Lung (tissue), 12 donors: ENCODE measurements around the gene ZFP91. TPM values are rescaled to one million over a fixed set of nuclear protein-coding genes. Genes with fewer than 3 reads are reported as not detected.
A peak's percentile ranks its signal among the peaks of the same experiment; 100 is the strongest.

Source experiments
- ATAC-seq: fragments of 200-7000 bp; cut with Tn5 transposase; one replicate; pipeline ENCODE4 v1.9.1; 2020; ENCODE audit warnings: moderate number of reproducible peaks; ENCODE audit not compliant: insufficient read depth, low FRiP score
- DNase-seq, 3 donors: peaks; one replicate each; pipeline ENCODE4 v3.0.0-alpha.2; 2013 to 2017
- H3K27ac ChIP-seq, 2 donors: one replicate each; pipeline ENCODE4 v1.5.1; 2013; ENCODE audit warnings: mild to moderate bottlenecking in 2 of 2, moderate library complexity in 2 of 2, control low read depth in 1 of 2, inconsistent platforms in 1 of 2, low read depth in 1 of 2, low read length in 1 of 2
- H3K27me3 ChIP-seq, 3 donors: one replicate each; pipeline ENCODE4 v1.5.1; 2013; ENCODE audit warnings: low read length in 2 of 3; ENCODE audit not compliant: control insufficient read depth in 3 of 3, insufficient read depth in 3 of 3
- H3K36me3 ChIP-seq, 4 donors: one replicate each; pipeline ENCODE4 v1.5.1; 2013; ENCODE audit warnings: low read length in 4 of 4, mild to moderate bottlenecking in 1 of 4, moderate library complexity in 1 of 4; ENCODE audit not compliant: control insufficient read depth in 4 of 4, insufficient read depth in 4 of 4
- H3K4me1 ChIP-seq, 5 donors: one replicate each; pipeline ENCODE4 v1.5.1; 2013; ENCODE audit warnings: low read length in 5 of 5, mild to moderate bottlenecking in 2 of 5, moderate library complexity in 1 of 5; ENCODE audit not compliant: control insufficient read depth in 5 of 5, insufficient read depth in 5 of 5
- H3K4me3 ChIP-seq: one replicate; pipeline ENCODE4 v1.5.1; 2013; ENCODE audit warnings: mild to moderate bottlenecking, control low read depth, moderate library complexity
- H3K9ac ChIP-seq, 2 donors: one replicate each; pipeline ENCODE4 v1.5.1; 2013; ENCODE audit warnings: low read length in 2 of 2, control low read depth in 1 of 2; ENCODE audit not compliant: insufficient read depth in 1 of 2
- H3K9me3 ChIP-seq, 4 donors: one replicate each; pipeline ENCODE4 v1.5.1; 2013; ENCODE audit warnings: low read length in 3 of 4, mild to moderate bottlenecking in 1 of 4, moderate library complexity in 1 of 4; ENCODE audit not compliant: control insufficient read depth in 4 of 4, insufficient read depth in 3 of 4
- CTCF ChIP-seq: IDR thresholded peaks from 2 replicates; pipeline ENCODE4 v1.5.1; 2012; ENCODE audit warnings: mild to moderate bottlenecking; ENCODE audit errors: control extremely low read depth, extremely low read depth
- WGBS, 2 donors: extraction: QIAGEN DNeasy Blood & Tissue Kit; methylation state at CpG; one replicate each; pipeline ENCODE4 v1.1.7; 2013; 5-methylcytosine and 5-hydroxymethylcytosine counted together
- polyA plus RNA-seq, 2 donors: library from polyadenylated mRNA; stranded (reverse); fragments of 200-250 nt; gene quantifications; one replicate each; pipeline ENCODE4 v1.2.1, GENCODE V29; 2013
- total RNA-seq, 2 donors: library from RNA; depleted of rRNA in 1 of 2; stranded (reverse); fragments of >200 nt in 1 of 2; gene quantifications; one replicate each; pipeline ENCODE4 v1.2.1, GENCODE V29; 2014 to 2021
- donor health status: control.
- donor health status: control.
- donor health status: Bipolar disorder and iron deficiency.
- donor health status: healthy.
- donor health status: DM: yes; HTN: yes; CAD: no.

ZFP91 gene
- total and polyA plus RNA-seq, 4 donors: 11.1 to 47.0 (median 31.2) TPM

- H3K4me3 ChIP-seq: no peak overlapping the region
- 77 to 86% methylated on average over 4 of the region's 4 CpGs for WGBS, 2 donors
Measured at GRCh38 chr11:58616594-58616993, 37.7 kb downstream of the ZFP91 start.

DNA sequence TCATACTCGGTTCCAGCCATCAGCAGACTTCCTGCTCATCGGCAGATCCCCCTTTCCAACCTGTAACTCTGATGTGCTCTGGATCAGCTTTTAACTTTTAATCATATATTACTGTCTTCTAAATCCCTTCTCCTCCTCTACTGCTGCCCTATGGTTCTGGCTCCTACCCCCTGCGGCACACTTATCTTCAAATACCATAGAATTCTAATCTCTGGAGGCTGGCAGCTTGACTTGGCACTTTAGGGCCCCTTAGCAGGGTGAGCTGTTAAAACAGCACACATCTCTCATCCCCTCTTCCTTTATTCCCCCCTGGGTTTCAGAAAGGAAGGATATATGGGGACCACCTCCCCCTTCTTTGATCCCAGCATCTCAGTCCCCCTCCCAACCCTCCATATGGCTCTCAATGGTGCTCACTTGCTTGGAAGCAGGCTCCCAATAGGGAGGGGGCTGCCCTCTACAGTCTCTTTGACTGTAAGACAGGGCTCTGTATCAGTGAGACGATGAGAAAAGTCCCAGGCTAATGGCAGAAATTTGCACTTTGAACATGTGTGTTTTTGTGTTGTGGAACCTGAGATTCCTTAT lies 39.2 kb downstream of the ZFP91 start:
- H3K27me3 ChIP-seq: no peaks in the 10 kb centered on the region
- ATAC-seq (no peak), DNase-seq (no peak)
- H3K27ac ChIP-seq: no peak overlapping the region
- no peak overlapping the region for H3K9ac ChIP-seq
- no peak for TF ChIP-seq CTCF
- peaks cover 0 to 23% (median 0%) of the 10 kb centered on the region in 5 donors for H3K4me1 ChIP-seq
- WGBS, 2 donors: 88 to 91% methylated on average over 4 of the region's 4 CpGs
- H3K4me3 ChIP-seq: no peak overlapping the region
- no peaks in the 10 kb centered on the region for H3K9me3 ChIP-seq
- H3K36me3 ChIP-seq: peaks cover 9 to 56% (median 45%) of the 10 kb centered on the region in 4 donors

More at GRCh38 chr11:58616594-58616993, 37.7 kb downstream of the ZFP91 start:
- H3K9ac ChIP-seq: no peak overlapping the region
- DNase-seq: peak; percentile 25 to 63 (median 54)
- TF ChIP-seq CTCF: no peak
- H3K36me3 ChIP-seq: peaks cover 11 to 65% (median 48%) of the 10 kb centered on the region in 4 donors
- H3K4me1 ChIP-seq: peaks cover 0 to 15% (median 0%) of the 10 kb centered on the region in 5 donors
- H3K27me3 ChIP-seq: no peaks in the 10 kb centered on the region
- H3K9me3 ChIP-seq: no peaks in the 10 kb centered on the region
- no peak for ATAC-seq
- no peak overlapping the region for H3K27ac ChIP-seq

GRCh38 chr11:58621586-58622262 lies 42.9 kb downstream of the ZFP91 start:
- peaks cover 20 to 44% (median 40%) of the 10 kb centered on the region in 4 donors for H3K36me3 ChIP-seq
- no peak overlapping the region for H3K9ac ChIP-seq
- WGBS, 2 donors: 80 to 87% methylated on average over 4 of the region's 4 CpGs
- no peaks in the 10 kb centered on the region for H3K9me3 ChIP-seq
- ATAC-seq (no peak), DNase-seq (no peak)
- H3K27me3 ChIP-seq: no peaks in the 10 kb centered on the region
- TF ChIP-seq CTCF: no peak
- H3K27ac ChIP-seq: no peak overlapping the region
- H3K4me3 ChIP-seq: no peak overlapping the region
- H3K4me1 ChIP-seq: peaks cover 0 to 24% (median 0%) of the 10 kb centered on the region in 5 donors
